ENCODE data around the gene C5orf15.

Gene C5orf15

DNA sequence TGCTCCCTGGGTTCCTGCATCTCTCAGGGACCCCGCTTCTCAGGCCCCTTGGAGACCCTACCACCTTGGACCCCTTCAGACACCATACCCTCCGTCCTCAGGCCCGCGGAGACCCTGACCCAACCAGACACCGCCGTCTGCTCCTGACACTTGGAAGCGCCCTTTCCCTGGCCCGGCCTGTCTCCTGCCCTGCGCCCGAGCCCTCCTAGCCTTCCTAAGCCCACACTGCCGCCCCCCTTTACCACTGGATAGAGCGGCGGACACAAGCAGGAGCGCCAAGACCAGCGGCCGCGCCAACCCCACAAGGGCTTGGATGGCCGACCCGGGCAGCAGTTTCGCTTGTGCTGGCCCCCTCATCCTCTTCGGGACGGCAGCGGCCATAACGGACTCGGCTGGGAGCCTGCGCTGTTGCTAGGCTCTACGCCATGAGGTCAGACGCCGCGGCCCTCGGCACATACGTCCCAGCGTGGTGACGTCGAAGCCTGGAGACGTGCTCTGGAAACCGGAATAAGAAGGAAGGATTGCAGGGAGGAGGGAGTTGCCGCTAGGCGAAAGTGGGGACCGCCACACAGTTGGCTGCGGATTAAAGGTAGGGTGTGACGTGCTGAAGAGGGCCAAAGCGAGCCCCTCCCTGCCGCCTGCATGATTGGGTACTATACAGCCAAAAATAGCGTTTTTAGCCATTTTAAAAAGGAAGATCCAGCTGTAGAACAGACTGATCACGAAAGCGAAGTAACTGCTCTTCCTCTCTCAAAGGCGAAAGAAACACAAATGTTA, at the start of gene C5orf15:
Gene C5orf15 (minus strand): TSS at position 422 of the 777 bp plus-strand sequence. CDS start 41 bp downstream, at position 381.
- peak; percentile 97 for DNase-seq

DNA sequence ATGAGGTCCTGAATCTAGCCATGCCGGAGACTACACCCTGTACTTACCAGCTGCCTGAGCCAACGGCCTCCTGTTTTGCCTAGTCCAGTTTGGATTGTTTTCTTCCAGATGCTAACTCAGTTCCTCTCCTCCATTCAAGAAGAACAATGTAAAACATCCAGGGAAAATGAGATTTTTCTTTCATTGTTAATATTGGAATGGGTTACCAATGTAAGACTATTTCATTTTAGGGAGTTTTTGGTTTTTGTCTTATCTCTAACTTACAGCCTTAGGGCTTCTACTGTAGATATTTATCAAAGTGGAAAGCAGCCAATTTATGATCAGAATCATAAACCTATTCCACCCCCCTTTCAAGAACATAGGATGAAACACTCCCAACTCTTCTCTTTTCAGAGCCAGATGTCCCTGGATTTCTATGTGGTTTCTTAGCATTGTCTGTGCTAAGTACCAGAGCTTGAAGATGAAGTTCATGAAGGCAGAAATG, 39.9 kb upstream of the C5orf15 start:
- no peak for DNase-seq

DNA sequence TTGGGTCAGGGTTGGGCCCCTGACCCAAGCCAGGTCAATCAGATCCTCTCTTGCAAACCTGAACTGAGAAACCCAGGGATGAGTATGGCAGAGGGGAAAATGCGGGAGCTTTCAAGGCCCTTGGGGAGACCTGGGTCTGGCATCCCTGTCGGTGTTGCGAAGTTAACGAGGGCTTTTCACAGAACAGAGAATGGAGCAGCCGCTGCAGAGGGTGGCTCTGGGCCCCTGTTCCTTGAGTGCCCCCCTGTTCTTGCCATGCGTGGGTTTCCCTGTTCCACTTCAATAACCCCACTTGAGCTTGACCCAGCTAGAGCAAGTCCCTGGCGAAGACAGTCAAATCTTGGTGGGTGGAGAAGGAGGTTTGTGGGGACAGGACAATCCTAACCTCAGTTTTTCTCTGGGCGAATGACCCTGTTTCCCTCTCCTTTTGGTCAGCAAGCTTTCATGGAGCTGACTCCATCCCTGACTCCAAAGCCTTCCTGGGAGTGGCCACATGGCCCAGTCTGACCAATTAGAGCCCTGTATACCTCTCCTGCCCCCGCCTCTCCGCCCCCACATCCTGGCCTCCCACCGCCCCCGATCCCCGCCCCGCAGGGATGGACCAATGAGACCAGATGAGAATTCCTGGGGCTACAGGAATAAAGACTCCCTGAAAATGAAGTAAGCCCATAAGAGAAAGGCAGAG, 39.3 kb upstream of the C5orf15 start:
- no peak for DNase-seq

DNA sequence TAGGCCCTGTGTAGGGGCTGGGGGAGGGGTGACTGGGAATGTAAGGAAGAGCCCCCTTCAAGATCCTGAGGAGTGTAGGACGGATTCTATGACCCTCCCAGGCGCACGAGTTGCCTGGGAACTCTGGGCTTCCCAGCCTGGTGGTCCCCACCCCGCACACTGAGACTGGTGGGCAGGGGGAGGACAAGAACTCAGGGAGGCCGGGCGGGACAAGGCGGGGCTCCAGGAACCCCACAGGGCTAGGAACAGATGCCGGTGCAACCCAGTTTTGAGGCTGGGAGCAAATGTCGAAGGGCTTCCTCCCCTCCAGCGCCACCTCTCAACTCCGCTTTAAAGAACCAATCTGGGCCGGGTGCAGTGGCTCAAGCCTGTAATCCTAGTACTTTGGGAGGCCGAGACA, 37.7 kb upstream of the C5orf15 start:
- no peak for DNase-seq

DNA sequence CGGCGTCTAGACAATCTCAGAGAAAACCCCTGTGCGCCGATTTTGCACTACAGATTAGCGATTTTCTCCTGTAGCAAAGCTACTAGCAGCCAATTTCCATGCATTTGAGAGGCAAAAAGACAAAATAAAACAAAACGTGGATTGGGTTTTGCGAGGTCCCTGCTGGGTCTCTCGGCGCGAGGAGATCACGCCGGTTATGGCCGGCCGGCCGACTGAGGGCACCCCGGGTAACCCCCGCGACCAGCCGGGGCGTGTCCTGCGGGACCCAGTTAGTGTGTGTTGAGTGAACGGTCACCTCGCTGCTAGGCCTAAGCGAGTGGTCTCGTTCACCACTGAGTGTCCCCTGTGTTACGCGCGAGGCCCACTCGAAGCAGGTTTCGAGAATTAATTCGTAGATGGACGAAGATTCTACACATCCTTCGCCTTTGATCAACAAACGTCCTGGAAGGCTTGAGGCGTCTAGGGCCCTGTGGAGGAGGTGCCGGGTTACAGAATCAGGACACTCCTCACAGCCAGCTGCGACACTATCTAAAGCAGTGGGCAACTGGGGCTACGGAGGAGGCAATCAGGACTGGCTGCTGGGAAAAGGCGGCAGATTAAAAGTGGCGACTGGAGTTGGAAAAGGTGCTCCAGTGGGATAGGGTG, 37.1 kb upstream of the C5orf15 start:
- no peak for DNase-seq

DNA sequence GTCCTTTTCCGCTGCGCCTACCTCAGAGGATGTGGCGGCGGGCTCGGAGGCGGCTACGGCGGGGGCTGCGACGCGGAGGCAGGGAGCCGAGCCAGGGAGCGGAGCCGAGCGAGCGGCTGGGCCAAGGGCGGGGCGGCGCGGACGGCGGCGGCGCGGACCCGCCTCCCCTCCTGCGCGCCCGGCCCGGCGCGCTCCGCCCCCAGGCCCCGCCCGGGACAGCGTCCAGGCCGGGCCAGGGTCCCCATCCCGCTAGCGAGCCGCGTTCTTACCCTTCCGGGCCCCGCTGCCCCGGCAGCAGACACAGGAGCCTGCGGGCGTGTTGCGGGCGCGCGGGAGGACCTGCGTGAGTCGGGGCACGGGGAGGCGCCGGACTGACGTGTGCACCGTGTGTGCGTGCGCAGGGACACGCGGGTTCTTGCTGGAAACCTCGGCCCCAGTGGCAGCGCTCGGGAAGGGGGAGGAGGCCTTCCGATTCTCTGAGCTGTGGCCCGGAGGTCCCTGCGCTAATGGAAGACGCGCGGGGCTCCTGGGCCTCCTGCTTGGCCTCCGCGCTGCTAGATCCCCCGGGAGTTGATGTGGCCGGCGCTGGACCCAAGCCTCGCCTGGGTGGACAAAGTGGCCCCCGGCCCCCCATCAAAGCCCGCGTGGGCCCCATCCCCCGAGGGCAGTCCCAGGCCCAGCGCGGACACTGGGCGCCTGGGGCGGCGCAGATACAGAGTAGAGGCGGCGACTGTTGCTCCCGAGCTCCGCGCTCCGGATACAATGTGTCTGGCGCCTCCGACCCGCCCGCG, 36.4 kb upstream of the C5orf15 start, which contains the start of gene VDAC1:
Gene VDAC1 (minus strand): TSS at position 350 of the 791 bp plus-strand sequence. CDS start 11,963 bp downstream, outside the sequence.
- peak; percentile 64 for DNase-seq

DNA sequence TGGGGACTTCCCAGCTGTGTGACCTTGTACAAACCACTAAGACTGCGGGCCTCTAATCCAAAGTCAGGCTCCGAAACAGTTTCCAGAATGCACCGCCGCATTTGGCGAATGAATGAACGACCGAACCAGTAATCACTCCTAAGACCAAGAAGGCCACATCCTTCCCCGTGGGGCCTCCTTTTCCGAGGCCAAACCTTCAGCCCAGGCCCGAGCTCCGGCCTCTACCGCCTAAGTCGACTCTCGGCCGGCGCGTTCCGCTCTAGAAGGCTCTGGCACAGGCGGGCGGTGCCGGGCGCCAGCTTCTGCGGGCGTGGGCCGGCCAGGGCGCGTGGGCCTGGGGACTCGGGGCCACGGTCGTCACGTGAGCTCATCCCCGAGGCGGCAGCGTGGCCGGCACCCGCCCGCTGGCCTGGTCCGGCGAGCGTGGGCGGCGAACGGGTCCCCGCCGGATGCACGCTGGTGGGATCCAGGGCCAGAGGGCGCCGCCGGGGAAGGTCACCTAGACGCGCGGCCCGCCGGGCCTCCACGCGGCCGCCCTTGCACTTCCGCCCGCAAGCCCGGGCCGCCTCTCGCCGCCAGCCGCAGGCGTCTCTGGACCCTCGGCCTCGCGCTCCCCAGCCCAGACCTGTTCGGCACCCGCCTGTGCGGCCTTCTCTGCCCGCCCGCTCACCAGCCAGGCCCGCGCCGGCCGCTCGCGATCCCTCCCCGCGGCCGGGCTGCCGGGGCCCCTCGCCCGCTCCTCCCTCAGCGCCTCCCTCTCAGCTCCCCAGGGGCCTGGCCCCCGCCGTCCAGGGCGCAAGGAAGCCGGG, 35.6 kb upstream of the C5orf15 start:
- DNase-seq, result peak; percentile 27

DNA sequence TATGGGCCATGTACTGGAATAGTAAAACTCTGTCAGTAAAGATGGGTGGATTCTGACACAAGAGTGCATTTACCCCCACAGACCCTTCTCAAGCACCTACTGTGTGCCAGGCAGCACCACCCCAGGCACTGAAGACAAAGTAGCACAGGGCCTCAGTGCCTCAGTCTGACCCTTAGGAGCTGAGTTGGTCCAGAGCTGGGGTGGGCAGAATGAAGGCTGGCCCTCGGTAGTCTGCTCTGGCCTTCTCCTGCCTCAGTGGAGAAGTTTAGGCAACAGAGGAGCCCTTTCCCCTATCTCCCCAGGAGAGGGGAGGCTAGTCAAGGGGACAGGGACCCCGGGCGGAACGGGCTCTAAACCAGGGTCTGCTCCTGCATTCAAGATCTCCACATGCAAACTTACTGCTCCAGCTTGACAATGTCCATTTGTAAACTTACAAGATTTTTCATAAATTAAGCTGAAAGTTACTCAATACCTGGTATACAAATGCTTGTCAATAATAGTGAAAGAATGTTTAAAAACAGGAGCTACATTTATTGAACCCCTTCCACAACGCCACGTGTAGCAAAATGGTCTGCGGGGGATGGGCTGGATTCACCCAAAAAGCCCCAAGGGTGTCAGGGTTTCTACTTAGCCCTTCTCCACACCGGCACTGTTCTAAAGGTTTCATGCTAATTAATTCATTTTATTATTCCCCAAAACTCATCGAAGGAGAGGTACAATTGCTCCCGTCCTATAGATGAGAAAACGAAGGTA, 34.8 kb upstream of the C5orf15 start:
- DNase-seq, result no peak

DNA sequence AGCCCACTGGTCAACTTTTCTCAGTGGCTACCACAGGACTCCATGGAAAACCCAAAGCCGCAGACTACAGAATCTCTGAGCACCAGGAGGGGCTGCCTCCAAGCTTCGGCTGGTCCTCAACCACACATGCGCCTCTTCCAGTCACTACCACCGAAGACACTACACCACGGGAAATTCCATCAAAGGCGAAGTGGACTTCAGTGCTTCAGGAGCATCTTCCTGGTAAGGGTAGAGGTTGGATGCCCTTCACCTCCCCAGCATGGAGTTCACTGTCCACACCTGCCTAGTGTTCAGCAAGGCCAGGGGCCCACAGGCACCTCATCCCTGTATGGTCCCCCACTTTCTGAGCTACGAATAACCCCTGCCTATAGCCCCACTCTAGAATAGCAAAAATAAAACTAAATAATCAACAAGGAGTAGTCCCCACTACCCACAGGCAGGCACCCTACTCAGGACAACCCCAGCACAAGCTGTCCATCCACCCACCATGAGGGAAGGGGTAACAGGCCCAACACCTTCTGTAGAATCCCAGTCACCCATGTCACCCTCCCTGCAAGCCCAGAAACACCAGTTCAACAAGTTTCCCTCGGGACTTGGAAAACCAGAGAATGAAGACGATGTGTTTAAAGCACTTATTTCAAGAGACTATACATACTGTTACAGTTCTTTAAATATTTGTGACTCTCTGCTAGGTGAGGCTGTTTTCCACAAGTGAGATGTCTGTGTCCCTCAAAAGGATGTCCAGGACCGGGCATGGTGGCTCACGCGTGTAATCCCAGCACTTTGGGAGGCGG, 33.7 kb upstream of the C5orf15 start:
- DNase-seq, result no peak

DNA sequence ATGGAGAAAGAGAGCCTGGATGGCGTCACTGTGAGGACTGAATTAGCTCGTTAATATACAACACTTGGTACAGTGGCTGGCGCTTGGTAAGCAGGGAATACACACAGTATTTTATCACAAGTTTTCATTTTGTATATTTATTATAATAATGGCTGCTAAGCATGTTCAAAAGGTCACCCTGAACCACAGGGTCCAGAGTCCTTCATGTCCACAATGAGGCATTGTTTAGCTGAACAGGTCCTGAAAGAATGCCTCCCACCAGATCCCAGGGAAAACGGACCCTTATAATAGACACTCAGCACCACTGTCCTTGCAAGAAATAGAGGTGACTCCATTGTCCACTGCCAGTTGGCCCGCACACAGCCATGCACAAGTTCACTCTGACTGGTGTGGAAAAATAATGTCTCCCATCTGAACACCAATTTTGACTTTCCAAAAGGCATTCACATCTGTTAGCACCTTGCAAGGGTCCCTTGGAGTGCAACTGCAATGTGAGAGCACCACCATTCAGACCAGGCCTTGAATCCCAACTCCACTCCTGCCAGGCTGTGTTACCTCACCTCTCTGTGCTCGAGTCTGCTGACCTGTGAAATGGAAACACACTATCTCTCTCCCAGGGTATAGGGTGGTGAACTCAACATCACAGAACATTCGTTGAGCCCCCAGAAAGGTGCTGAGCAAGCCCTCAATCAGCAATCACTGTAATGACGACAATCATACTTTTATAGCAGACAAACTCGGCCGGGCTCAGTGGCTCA, 32.5 kb upstream of the C5orf15 start:
- DNase-seq, result no peak

DNA sequence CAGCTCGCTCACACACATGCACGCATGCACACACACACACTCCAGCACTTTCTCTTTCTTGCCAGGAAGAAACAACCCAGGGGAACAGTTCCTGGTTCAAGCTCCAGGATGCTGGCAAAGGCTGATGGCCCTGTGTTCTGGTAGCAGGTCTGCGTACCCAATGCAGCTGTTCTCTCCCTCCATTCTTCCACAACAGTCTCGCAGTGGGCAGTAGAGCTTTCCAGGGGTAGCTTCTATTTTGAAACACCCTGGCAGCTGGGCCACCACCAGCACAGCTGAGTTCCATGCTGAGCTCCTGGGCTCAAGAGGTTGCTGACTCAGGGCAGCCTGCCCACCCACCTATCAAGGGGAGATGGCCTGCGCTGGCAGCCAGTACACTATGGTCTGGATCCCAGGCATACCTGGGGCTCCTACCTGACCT, 31.7 kb upstream of the C5orf15 start:
- no peak for DNase-seq

DNA sequence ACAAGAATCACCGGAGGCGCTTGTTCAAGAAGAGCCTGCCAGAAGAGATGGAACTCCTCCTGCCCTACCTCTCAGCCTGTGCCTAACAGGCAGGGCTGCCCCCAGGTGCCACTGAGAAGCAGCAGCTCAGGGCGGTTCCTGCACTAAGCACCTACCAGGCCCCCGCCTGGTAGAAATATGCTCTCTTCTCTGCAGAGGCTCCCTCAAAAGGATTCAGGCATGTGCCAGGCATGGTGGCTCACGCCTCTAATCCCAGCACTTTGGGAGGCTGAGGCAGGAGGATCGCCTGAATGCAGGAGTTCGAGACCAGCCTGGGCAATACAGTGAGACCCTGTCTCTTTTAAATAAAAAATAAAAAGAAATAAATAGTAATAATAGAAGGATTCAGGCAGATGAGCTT, 30.4 kb upstream of the C5orf15 start:
- no peak for DNase-seq

DNA sequence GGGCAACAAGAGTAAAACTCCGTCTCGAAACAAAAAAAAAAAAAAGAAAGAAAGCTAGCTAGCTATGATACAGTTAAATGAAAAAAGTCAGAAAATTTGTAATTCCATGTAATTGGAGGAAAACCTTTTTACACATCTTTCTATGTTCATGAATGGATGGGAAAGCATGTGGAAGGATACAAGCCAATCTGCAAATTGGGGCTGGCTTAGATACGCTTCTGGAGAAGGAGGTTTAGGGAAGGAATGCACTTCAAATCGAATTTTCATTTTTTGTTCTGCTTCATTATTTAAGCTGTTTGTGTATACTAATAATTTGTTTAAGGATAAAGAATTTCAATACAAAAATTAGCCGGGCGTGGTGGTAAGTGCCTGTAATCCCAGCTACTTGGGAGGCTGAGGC, 29.6 kb upstream of the C5orf15 start:
- no peak for DNase-seq

DNA sequence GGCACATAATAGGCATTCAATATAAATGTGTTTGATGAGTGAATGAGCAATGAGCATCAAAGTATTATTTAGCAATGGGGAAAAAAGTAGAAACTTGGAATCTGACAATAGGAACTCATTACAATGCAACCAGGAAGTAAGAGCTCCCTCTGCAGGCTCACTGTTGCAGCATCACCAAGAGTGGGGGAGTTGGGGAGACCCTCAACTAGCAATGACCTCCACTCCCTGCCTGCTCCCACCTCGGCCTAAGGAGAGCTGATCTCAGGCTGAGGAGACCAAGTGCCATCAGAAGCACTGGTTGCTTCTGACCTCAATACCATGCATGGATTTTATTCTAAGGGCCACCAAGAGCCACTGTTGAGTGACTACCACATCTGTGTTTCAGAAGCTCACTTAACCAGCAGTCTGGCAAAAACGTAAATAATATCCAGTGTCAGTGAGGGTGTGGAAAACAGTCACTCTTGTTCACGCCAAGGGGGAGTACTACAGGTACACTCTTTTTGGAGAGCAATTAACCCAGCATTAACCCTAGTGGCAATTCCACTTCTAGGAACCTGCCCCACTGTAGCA, 28.3 kb upstream of the C5orf15 start:
- no peak for DNase-seq

DNA sequence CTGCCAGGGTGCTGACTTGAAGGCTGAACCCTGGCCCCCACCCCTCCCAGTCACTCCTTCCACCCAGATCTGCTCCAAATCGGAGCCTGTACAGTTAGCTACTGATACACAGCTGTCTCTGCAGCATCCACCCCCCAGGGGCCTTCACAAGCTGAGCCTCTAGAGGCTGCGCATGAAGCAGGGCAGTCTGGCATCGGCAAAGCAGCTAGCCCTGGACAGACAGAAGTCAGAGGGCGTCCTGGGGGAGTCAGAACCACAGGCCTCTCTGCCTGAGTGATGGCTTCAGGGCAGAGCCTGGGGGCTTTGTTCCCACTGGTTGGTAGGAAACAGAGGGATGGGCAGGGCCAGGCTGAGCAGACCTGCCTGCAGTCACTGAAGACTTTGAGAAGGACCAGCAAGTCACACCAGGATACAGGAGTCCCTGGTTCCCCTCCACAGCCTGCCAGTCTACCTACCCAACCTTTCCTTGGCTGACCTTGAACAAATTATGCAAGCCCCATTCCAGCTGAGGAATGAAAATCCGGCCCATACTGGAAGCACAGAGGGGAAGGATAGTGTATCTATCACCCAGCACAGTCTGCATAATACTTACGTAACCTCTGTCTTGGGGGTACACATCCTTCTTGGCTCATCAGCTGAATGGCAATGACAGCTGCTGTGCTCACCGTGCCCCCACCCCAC, 27.6 kb upstream of the C5orf15 start:
- no peak for DNase-seq

DNA sequence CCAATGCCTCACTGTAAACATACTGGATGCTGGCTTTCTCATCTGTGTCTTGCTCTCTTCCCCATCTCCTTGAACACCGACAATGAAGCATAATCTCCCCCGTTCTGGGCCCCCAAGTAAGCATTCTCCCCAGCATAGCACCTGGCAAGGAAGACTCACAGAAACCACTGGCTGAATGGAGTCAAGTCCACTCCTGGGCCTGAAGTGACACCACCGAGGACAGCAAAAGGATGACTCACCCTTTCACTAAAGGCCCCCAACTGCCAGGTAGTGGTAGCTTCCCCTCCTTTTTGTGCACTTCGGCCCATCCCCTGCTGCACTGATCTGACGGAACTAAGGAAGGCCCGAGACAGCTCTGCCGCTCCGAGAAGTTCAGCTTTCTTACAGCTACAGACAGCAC, 26.9 kb upstream of the C5orf15 start:
- no peak for DNase-seq

DNA sequence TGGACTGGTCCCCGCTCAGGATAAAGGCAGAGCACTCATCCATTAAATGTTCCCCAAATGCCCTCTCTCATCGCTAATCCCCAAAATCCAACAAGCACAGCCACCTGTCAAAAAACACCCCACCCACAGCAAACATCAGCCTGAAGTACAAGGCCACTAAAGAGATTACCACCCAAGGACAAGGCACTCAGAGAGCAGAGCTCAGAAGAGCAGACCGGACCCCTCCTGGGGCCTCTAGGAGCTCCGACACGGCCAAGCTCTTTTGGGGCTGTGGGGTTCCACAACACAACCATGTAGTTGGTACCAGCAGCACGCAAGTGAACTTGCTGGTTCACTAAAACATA, 26.5 kb upstream of the C5orf15 start:
- no peak for DNase-seq

DNA sequence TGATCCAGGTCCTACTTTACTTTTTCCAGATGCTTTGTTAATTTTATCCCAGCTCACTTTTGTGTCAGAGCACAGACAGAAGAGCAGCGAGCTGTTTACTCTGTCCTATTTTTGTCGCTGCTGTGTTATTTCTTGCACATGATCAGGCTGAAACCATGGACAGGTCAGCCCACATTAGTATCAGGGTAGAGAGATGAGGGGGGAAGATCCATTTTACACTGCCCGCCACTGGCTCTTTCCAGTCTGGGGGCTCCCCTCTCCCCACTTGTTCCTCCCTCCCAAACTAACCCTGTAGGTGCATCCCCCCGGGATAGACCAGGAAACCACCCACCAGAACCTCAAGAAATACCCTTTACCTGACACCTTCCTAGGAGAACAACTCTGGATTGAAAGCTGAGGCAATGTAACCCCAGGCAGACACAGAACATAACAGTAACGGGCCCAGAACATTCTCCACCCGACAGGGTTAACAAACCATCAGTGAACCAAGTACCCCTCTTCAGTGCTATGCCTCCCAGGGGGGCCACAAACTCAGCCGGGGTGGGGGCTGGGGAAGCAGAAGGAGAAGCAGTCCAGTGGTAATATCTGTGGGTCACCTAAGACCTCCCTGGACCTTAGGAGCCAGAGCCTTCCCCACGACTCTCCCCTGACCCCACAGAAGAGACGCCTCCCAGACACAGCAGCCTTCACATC, 26.0 kb upstream of the C5orf15 start:
- no peak for DNase-seq

Measured in kidney glomerular epithelial cell (primary cell).